ENCODE measurements around the gene KLHL3.

KLHL3 gene

GRCh38 chr5:137706841-137707240 lies 29.0 kb downstream of the KLHL3 start:
- no peak overlapping the region for H3K27ac ChIP-seq
- TF ChIP-seq ZFX (IDR thresholded peaks at IDR 0.05; ENCODE audit: borderline replicate concordance) = no peak

GRCh38 chr5:137705106-137705505 lies 30.8 kb downstream of the KLHL3 start:
- no peak for TF ChIP-seq ZFX (IDR thresholded peaks at IDR 0.05; ENCODE audit: borderline replicate concordance)
- TF ChIP-seq CTCF (IDR thresholded peaks at IDR 0.05) = no peak
- H3K27ac ChIP-seq = no peak overlapping the region

- H3K27ac ChIP-seq = no peak overlapping the region
- TF ChIP-seq ZFX (IDR thresholded peaks at IDR 0.05; ENCODE audit: borderline replicate concordance) (no peak), CTCF (IDR thresholded peaks at IDR 0.05) (no peak)
These were observed 32.3 kb downstream of the KLHL3 start for GRCh38 chr5:137703565-137703964.

- H3K27ac ChIP-seq = no peak overlapping the region
- TF ChIP-seq ZFX (IDR thresholded peaks at IDR 0.05; ENCODE audit: borderline replicate concordance) (no peak), CTCF (IDR thresholded peaks at IDR 0.05) (no peak)
These were observed 35.6 kb downstream of the KLHL3 start for GRCh38 chr5:137700282-137700680.

GRCh38 chr5:137699336-137700281 lies 36.3 kb downstream of the KLHL3 start:
- TF ChIP-seq CTCF (IDR thresholded peaks at IDR 0.05) (no peak), ZFX (IDR thresholded peaks at IDR 0.05; ENCODE audit: borderline replicate concordance) (no peak)
- no peak overlapping the region for H3K27ac ChIP-seq

GRCh38 chr5:137696481-137696880 lies 39.4 kb downstream of the KLHL3 start:
- TF ChIP-seq CTCF (IDR thresholded peaks at IDR 0.05) (no peak), ZFX (IDR thresholded peaks at IDR 0.05; ENCODE audit: borderline replicate concordance) (no peak)
- no peak overlapping the region for H3K27ac ChIP-seq

GRCh38 chr5:137695651-137696428 lies 40.0 kb downstream of the KLHL3 start:
- no peak for TF ChIP-seq CTCF (IDR thresholded peaks at IDR 0.05)
- TF ChIP-seq ZFX (IDR thresholded peaks at IDR 0.05; ENCODE audit: borderline replicate concordance) = no peak
- no peak overlapping the region for H3K27ac ChIP-seq

Data from 22Rv1 (cell line).